Calu3 (cell line): Measurements from ENCODE around the gene LEFTY1. TPM values are rescaled to one million over a fixed set of nuclear protein-coding genes. Genes with fewer than 3 reads are reported as not detected.

Source experiments
- BruUV-seq: library from RNA; stranded (reverse); fragments of 400-500 nt; replicated peaks from 2 replicates; lab custom pipeline; 2021; lab: Mats Ljungman, UMichigan
- CTCF ChIA-PET: fragments of 300-600 bp; sonication (Branson Sonifier 250); formaldehyde crosslinking; loops from one replicate; lab custom pipeline; 2022; ENCODE audit warnings: antibody characterized with exemption; lab: Charles Lee
- DNase-seq: peaks from one replicate; pipeline ENCODE4 v3.0.0; 2022
- H3K27ac Mint-ChIP-seq: one replicate; pipeline ENCODE4 v1.8.0; 2022; ENCODE audit warnings: mixed read lengths; ENCODE audit not compliant: unreplicated experiment
- H3K27me3 Mint-ChIP-seq: one replicate; pipeline ENCODE4 v1.8.0; 2022; ENCODE audit warnings: mixed read lengths; ENCODE audit not compliant: unreplicated experiment
- H3K36me3 Mint-ChIP-seq: one replicate; pipeline ENCODE4 v1.8.0; 2022; ENCODE audit warnings: mild to moderate bottlenecking, moderate library complexity, mixed read lengths; ENCODE audit not compliant: insufficient read depth, unreplicated experiment
- H3K4me1 Mint-ChIP-seq: one replicate; pipeline ENCODE4 v1.8.0; 2022; ENCODE audit warnings: mild to moderate bottlenecking, low read depth, mixed read lengths; ENCODE audit not compliant: unreplicated experiment
- H3K4me3 Mint-ChIP-seq: one replicate; pipeline ENCODE4 v1.8.0; 2022; ENCODE audit warnings: mild to moderate bottlenecking, low read depth, moderate library complexity, mixed read lengths; ENCODE audit not compliant: unreplicated experiment
- H3K9me3 Mint-ChIP-seq: one replicate; pipeline ENCODE4 v1.8.0; 2022; ENCODE audit warnings: low read depth, mixed read lengths; ENCODE audit not compliant: unreplicated experiment
- intact Hi-C: fragments of 100-400 bp; cut with micrococcal nuclease; formaldehyde crosslinking; loops from one replicate; pipeline ENCODE4 v1.10.0; 2022; ENCODE audit not compliant: unreplicated experiment
- total RNA-seq: library from RNA; stranded (reverse); gene quantifications from 2 replicates; pipeline ENCODE4 v1.2.3, GENCODE V29; 2022
- TF ChIP-seq, protein P1 (sequence below): fragments of 200-600 bp; IDR thresholded peaks from one replicate; pipeline ENCODE4 v1.8.0; 2022; ENCODE audit warnings: antibody characterized with exemption; ENCODE audit not compliant: unreplicated experiment

LEFTY1 gene
- total RNA-seq, 1 experiment from 2014 or later: not detected

DNA sequence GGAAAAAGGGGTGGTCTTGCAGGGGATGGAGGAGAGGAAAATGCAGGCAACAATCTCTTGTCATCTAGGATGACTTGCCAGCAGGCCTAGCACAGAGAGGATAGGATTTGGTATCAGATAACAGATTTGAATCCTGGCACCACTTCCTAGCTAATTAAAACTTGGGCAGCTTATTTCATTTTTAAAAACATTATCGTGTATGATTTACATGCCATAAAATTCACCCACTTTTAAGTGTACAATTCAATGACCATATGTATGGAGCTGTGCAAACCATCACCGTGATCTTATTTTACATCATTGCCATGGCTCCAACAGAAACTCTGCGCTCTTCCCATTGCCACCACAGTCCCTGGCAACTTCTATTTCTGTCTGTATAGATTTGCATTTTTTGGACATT, 28.2 kb upstream of the LEFTY1 start:
- no peak overlapping the region for H3K27ac Mint-ChIP-seq
- intact Hi-C loops: no loop called here
- H3K36me3 Mint-ChIP-seq: peaks cover 43% of the 10 kb centered on the region
- DNase-seq: no peak
- H3K4me1 Mint-ChIP-seq: no peaks in the 10 kb centered on the region
- no peaks in the 10 kb centered on the region for H3K9me3 Mint-ChIP-seq
- TF ChIP-seq, protein P1, sequence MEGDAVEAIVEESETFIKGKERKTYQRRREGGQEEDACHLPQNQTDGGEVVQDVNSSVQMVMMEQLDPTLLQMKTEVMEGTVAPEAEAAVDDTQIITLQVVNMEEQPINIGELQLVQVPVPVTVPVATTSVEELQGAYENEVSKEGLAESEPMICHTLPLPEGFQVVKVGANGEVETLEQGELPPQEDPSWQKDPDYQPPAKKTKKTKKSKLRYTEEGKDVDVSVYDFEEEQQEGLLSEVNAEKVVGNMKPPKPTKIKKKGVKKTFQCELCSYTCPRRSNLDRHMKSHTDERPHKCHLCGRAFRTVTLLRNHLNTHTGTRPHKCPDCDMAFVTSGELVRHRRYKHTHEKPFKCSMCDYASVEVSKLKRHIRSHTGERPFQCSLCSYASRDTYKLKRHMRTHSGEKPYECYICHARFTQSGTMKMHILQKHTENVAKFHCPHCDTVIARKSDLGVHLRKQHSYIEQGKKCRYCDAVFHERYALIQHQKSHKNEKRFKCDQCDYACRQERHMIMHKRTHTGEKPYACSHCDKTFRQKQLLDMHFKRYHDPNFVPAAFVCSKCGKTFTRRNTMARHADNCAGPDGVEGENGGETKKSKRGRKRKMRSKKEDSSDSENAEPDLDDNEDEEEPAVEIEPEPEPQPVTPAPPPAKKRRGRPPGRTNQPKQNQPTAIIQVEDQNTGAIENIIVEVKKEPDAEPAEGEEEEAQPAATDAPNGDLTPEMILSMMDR: no peak
- no peaks in the 10 kb centered on the region for H3K27me3 Mint-ChIP-seq
- no TSS peak for BruUV-seq
- CTCF ChIA-PET: no interaction called here
- no peak overlapping the region for H3K4me3 Mint-ChIP-seq

DNA sequence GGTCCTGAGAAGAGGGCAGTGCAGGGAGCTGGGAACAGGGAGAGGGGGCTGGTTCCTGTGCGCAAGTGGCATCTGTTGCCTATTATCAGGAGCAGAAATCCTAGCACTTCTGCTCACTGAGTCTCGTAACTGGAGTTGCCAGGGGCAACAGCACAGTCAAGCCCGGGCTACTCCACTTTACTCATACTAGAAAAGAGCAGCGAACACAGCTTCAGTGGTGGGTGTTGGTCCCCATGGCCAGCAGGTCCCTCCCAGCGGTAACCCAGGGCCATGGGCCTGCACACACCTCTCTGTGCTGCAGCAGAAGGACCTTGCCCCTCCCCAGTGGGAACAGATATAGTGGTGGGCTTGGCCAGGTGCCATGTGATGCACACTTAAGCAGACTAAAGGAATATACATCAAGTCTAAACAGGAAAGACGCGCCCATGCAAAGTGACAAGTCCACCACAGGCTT, 26.6 kb upstream of the LEFTY1 start:
- intact Hi-C loops: no loop called here
- Mint-ChIP-seq H3K27me3 (no peaks in the 10 kb centered on the region), H3K27ac (no peak overlapping the region), H3K9me3 (no peaks in the 10 kb centered on the region), H3K4me1 (peaks cover 8% of the 10 kb centered on the region), H3K4me3 (no peak overlapping the region), H3K36me3 (peaks cover 36% of the 10 kb centered on the region)
- BruUV-seq: no TSS peak
- CTCF ChIA-PET: no interaction called here
- no peak for DNase-seq
- TF ChIP-seq, protein P1: no peak

DNA sequence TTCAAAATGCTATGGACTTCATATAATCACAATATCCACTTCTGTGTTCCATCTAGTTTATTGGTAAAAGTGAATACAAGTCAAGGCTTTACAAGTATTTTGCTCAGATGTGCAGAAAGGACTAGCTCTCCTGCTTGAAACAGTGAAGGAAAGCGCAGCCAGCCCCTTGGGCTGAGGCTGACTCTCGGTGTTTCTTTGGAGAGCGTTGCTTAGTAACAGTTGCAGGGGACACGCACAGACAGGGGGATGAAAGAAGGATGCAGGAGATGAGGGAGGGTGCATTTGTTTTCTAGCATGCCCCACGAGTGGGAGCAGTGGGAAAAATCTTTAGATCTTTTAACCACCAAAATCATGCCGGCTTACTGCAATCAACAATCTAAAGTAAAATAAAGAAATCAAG, 26.0 kb upstream of the LEFTY1 start:
- H3K9me3 Mint-ChIP-seq: no peaks in the 10 kb centered on the region
- H3K27me3 Mint-ChIP-seq: no peaks in the 10 kb centered on the region
- intact Hi-C loops: loop anchor here (5.0 kb wide), 3 partner anchors 53 to 438 kb away; no protein-coding TSS in a partner anchor
- no TSS peak for BruUV-seq
- no peak overlapping the region for H3K4me3 Mint-ChIP-seq
- CTCF ChIA-PET: no interaction called here
- TF ChIP-seq, protein P1: no peak
- DNase-seq: no peak
- H3K4me1 Mint-ChIP-seq: peaks cover 14% of the 10 kb centered on the region
- peaks cover 30% of the 10 kb centered on the region for H3K36me3 Mint-ChIP-seq
- no peak overlapping the region for H3K27ac Mint-ChIP-seq

DNA sequence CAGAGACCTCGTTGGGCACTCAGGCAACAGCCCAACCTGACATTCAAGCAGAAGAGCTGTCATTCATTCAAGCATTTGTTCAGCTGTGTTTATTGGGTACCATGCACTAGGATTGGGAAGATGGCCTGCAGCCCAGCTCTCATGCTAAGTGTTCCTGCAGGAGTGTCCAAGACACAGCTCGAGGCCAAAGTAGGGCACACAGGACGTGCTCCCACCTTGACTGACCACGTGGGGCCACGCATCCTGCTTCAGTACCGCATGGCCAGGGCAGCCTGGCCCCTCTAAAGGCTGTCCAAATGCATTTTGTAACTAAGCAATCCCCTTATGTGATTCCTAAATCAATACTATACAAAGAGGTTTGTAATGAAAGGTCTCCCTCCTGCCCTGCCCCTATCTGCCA, 25.4 kb upstream of the LEFTY1 start:
- TF ChIP-seq, protein P1: no peak
- Mint-ChIP-seq H3K27me3 (no peaks in the 10 kb centered on the region), H3K4me1 (peaks cover 19% of the 10 kb centered on the region), H3K4me3 (no peak overlapping the region), H3K36me3 (peaks cover 25% of the 10 kb centered on the region), H3K27ac (no peak overlapping the region), H3K9me3 (no peaks in the 10 kb centered on the region)
- intact Hi-C loops: loop anchor here (5.0 kb wide), 3 partner anchors 52 to 437 kb away; no protein-coding TSS in a partner anchor
- no TSS peak for BruUV-seq
- DNase-seq: no peak
- CTCF ChIA-PET: no interaction called here
